ENCODE data around the gene TMEM109.

The TMEM109 gene

GRCh38 chr11:60944490-60945294 is 30.7 kb downstream of the TMEM109 start:
- DNase-seq: no peak

- DNase-seq: no peak
Observed at GRCh38 chr11:60945295-60945667, 31.3 kb downstream of the TMEM109 start.

- DNase-seq: no peak
Observed at GRCh38 chr11:60946601-60947264, 32.8 kb downstream of the TMEM109 start.

- no peak for DNase-seq
Observed at GRCh38 chr11:60947700-60948099, 33.7 kb downstream of the TMEM109 start.

- DNase-seq: no peak
Observed at GRCh38 chr11:60948250-60948649, 34.3 kb downstream of the TMEM109 start.

DNA sequence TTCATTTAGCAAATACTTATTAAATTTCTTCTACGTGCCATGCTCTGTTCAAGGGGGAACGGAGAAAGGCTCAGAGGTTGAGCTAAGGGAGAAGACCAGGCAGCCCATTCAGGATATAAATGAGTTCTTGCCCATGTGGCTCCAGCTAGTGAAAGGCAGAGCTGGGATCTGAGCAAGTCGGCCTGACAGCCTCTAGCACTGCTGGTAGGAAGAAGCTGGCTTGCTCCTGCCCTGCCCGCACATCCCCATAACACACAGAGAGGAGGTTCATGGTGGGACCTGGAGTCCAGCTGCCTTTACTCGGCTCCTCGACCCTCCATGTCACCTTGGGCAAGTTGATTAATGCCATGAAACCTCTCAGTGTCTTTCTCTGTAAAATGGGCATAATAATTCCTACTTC is 36.1 kb downstream of the TMEM109 start:
- no peak for DNase-seq

GRCh38 chr11:60950933-60951605 is 37.1 kb downstream of the TMEM109 start:
- no peak for DNase-seq

GRCh38 chr11:60951606-60951903 is 37.6 kb downstream of the TMEM109 start:
- no peak for DNase-seq

- DNase-seq: no peak
Observed at GRCh38 chr11:60951904-60952741, 38.2 kb downstream of the TMEM109 start, which contains the start of gene SLC15A3. Gene SLC15A3 (minus strand): TSS chr11:60952176. CDS start chr11:60951551, 625 bp downstream.

- no peak for DNase-seq
Observed at GRCh38 chr11:60952742-60953170, 38.8 kb downstream of the TMEM109 start.

GRCh38 chr11:60953781-60954180 is 39.8 kb downstream of the TMEM109 start:
- no peak for DNase-seq

DNA sequence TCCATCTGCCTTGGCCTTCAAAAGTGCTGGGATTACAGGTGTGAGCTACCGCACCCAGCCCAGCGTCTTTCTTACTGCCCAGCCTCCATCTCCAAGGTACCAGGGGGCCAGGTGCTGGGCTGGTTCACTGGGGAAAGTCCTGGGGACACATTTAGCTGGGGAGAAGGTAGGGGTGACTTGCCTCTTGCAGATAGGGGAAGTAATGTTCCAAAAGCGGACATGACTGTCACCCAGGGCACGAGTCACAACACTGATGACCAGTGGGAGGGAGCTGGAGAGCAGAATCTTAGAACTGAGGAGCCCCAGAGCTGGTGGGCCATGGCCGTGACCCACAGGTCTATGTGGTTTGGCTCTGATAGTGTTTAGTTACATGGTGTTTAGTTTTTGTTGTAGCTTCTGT is 40.5 kb downstream of the TMEM109 start:
- DNase-seq: no peak

DNA sequence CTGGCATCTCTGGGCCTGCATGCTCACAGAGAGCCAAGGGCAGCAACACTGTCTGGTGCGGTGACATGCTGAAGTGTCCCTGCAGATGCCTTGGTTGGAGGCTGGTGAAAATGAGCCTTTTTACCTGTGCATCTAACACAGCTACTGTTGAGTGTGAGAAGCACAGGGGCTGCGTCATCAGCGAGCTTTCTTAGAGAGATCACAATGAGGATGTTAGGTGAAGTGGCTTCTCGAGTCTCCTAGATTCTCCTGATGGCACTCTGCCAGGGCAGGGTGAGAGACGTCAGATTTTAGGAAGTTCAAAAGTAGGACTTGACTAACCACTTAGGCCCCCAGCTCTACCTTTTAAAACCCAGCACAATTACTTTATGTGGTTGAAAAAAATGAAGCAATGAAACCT is 41.6 kb downstream of the TMEM109 start:
- no peak for DNase-seq

GRCh38 chr11:60957188-60957587 is 43.2 kb downstream of the TMEM109 start:
- DNase-seq: no peak

- DNase-seq: no peak
Observed at GRCh38 chr11:60959431-60959830, 45.5 kb downstream of the TMEM109 start.

GRCh38 chr11:60960405-60960804 is 46.4 kb downstream of the TMEM109 start:
- DNase-seq: no peak

GRCh38 chr11:60964801-60965200 is 50.8 kb downstream of the TMEM109 start:
- DNase-seq: no peak

GRCh38 chr11:60966890-60967289 is 52.9 kb downstream of the TMEM109 start:
- DNase-seq: no peak

- no peak for DNase-seq
Observed at GRCh38 chr11:60968223-60968622, 54.3 kb downstream of the TMEM109 start.

GRCh38 chr11:60970369-60970774 is 56.4 kb downstream of the TMEM109 start:
- DNase-seq: peak; percentile 73

DNA sequence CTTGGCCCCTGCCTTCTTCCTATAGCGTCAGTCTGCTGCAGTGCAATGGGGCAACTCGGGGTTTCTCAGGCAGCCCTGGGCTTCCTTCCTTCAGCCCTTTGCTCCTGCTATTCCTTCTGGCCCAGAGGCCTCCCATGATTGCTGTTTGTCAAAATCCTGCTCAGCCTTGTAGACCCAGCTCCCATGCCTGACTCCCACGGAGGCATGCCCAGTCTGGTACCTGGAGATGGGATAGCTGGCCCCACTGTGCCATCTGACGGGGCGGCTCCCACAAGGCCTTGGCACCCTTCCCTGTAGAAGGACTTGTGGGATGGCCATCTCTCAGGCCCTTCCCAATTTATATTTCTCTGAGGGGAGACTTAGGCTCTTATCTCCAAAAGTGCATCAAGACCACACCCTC is 56.9 kb downstream of the TMEM109 start:
- no peak for DNase-seq

DNA sequence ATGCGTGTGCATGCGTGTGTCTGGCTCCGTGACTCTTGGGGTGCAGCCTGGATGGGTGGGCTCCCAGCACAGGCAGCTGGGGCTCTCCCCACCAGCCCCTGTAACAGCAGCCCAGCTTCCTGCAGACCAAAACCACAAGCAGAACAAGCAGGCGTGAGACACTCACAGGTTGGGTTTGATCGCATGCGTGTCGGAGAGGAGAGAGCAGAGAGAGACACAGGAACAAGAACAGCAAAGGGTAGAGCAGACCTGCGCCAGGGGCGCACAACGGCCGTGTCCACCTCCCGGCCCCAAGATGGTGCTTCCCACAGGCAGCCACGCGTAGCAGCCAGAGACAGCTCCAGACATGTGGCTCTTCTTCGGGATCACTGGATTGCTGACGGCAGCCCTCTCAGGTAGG is 57.6 kb downstream of the TMEM109 start, which contains the start of gene CD6:
TSS of gene CD6 (plus strand) at position 161 of the 400 bp plus-strand sequence. CDS start at position 347, 186 bp downstream.
- DNase-seq: peak; percentile 62

Measured in activated CD4-positive, alpha-beta T cell treated with anti-CD3 and anti-CD28 coated beads for 1 hour (primary cell).